MCF 10A (cell line): ENCODE measurements around the gene KIF5A. TPM values are rescaled to one million over a fixed set of nuclear protein-coding genes. Genes with fewer than 3 reads are reported as not detected.

ENCODE experiments used
- BruUV-seq: library from RNA; stranded (reverse); fragments of 400-500 nt; replicated peaks from 2 replicates; lab custom pipeline; 2021; lab: Mats Ljungman, UMichigan
- CTCF ChIA-PET: fragments of 300-600 bp; sonication (Branson Sonifier 250); formaldehyde crosslinking; extraction: SDS; loops from one replicate; lab custom pipeline; 2021; ENCODE audit warnings: antibody characterized with exemption, inconsistent platforms; lab: Yijun Ruan, JAX
- POLR2A ChIA-PET: fragments of 300-600, 350-650 bp; sonication (Branson Sonifier 250); formaldehyde crosslinking; extraction: SDS; loops from one replicate; lab custom pipeline; 2020; ENCODE audit warnings: antibody characterized with exemption, inconsistent platforms; lab: Yijun Ruan, JAX
- DNase-seq: peaks from one replicate; pipeline ENCODE4 v3.0.0-alpha.2; 2018; ENCODE audit not compliant: unreplicated experiment
- H3K27ac Mint-ChIP-seq: one replicate; pipeline ENCODE4 v1.8.0; 2022; ENCODE audit warnings: mild to moderate bottlenecking, low read depth, mixed read lengths; ENCODE audit not compliant: unreplicated experiment
- H3K27me3 Mint-ChIP-seq: one replicate; pipeline ENCODE4 v1.8.0; 2022; ENCODE audit warnings: mixed read lengths; ENCODE audit not compliant: insufficient read depth, unreplicated experiment
- H3K36me3 Mint-ChIP-seq: one replicate; pipeline ENCODE4 v1.8.0; 2022; ENCODE audit warnings: mild to moderate bottlenecking, moderate library complexity, mixed read lengths; ENCODE audit not compliant: insufficient read depth, unreplicated experiment
- H3K4me1 Mint-ChIP-seq: one replicate; pipeline ENCODE4 v1.8.0; 2022; ENCODE audit warnings: mixed read lengths; ENCODE audit not compliant: insufficient read depth, unreplicated experiment
- H3K4me3 Mint-ChIP-seq: one replicate; pipeline ENCODE4 v1.8.0; 2022; ENCODE audit warnings: mild to moderate bottlenecking, moderate library complexity, mixed read lengths; ENCODE audit not compliant: unreplicated experiment
- H3K9me3 Mint-ChIP-seq: one replicate; pipeline ENCODE4 v1.8.0; 2022; ENCODE audit warnings: mixed read lengths; ENCODE audit not compliant: unreplicated experiment
- CTCF ChIP-seq: fragments of 200-600 bp; IDR thresholded peaks from one replicate; pipeline ENCODE4 v1.8.0; 2022; ENCODE audit warnings: antibody characterized with exemption, mild to moderate bottlenecking; ENCODE audit not compliant: unreplicated experiment
- intact Hi-C: fragments of 100-400 bp; cut with micrococcal nuclease; formaldehyde crosslinking; loops from 2 replicates; pipeline ENCODE4 v1.14.1; 2022
- total RNA-seq: library from RNA; stranded (reverse); gene quantifications from 2 replicates; pipeline ENCODE4 v1.2.3, GENCODE V29; 2022

KIF5A gene
- total RNA-seq, 1 experiment from 2014 or later: 0.56 TPM

GRCh38 chr12:57579677-57580465, 30.0 kb downstream of the KIF5A start:
- Mint-ChIP-seq H3K27ac (no peak overlapping the region), H3K4me1 (no peaks in the 10 kb centered on the region), H3K36me3 (no peaks in the 10 kb centered on the region), H3K27me3 (no peaks in the 10 kb centered on the region), H3K9me3 (no peaks in the 10 kb centered on the region), H3K4me3 (no peak overlapping the region)
- TF ChIP-seq CTCF: no peak
- intact Hi-C loops: no loop called here
- CTCF ChIA-PET: interaction anchor here (1.9 to 7.5 kb wide), 2 partner anchors 41 to 53 kb away, joined by 19 to 72 read pairs; partner anchors contain the start of gene B4GALNT1
- DNase-seq: no peak
- POLR2A ChIA-PET: no interaction called here
- no TSS peak for BruUV-seq

GRCh38 chr12:57580466-57580795, 30.6 kb downstream of the KIF5A start:
- no peaks in the 10 kb centered on the region for H3K4me1 Mint-ChIP-seq
- no peak for TF ChIP-seq CTCF
- no TSS peak for BruUV-seq
- ChIA-PET POLR2A (interaction anchor here (1.4 kb wide), 1 partner anchor 10 kb away, joined by 3 read pairs; the partner anchor contains the start of gene PIP4K2C), CTCF (interaction anchor here (0.6 to 7.5 kb wide), 6 partner anchors 41 to 199 kb away, joined by 3 to 72 read pairs (median 8); partner anchors contain the start of gene B4GALNT1)
- H3K4me3 Mint-ChIP-seq: no peak overlapping the region
- H3K27me3 Mint-ChIP-seq: no peaks in the 10 kb centered on the region
- DNase-seq: no peak
- H3K27ac Mint-ChIP-seq: no peak overlapping the region
- no peaks in the 10 kb centered on the region for H3K36me3 Mint-ChIP-seq
- intact Hi-C loops: no loop called here
- H3K9me3 Mint-ChIP-seq: no peaks in the 10 kb centered on the region

GRCh38 chr12:57581802-57582201, 32.0 kb downstream of the KIF5A start:
- CTCF ChIA-PET: interaction anchor here (0.6 to 7.5 kb wide), 20 partner anchors 9 to 1886 kb away, joined by 3 to 72 read pairs (median 10); partner anchors contain the start of genes B4GALNT1, DTX3 and OS9
- Mint-ChIP-seq H3K27me3 (no peaks in the 10 kb centered on the region), H3K9me3 (no peaks in the 10 kb centered on the region), H3K4me1 (no peaks in the 10 kb centered on the region), H3K27ac (no peak overlapping the region), H3K4me3 (no peak overlapping the region), H3K36me3 (no peaks in the 10 kb centered on the region)
- intact Hi-C loops: loop anchor here (2.0 kb wide), 1 partner anchor 155 kb away; no protein-coding TSS in a partner anchor
- no TSS peak for BruUV-seq
- POLR2A ChIA-PET: interaction anchor here (1.4 kb wide), 1 partner anchor 9 kb away, joined by 3 read pairs; the partner anchor contains the start of gene PIP4K2C
- no peak for TF ChIP-seq CTCF
- DNase-seq: no peak

- BruUV-seq: no TSS peak
- Mint-ChIP-seq H3K27me3 (no peaks in the 10 kb centered on the region), H3K4me1 (no peaks in the 10 kb centered on the region), H3K36me3 (no peaks in the 10 kb centered on the region), H3K27ac (no peak overlapping the region), H3K9me3 (no peaks in the 10 kb centered on the region), H3K4me3 (no peak overlapping the region)
- ChIA-PET CTCF (interaction anchor here (0.6 to 7.5 kb wide), 38 partner anchors 9 to 283 kb away, joined by 3 to 72 read pairs (median 6); partner anchors contain the start of genes B4GALNT1, DCTN2, DTX3 and KIF5A), POLR2A (interaction anchor here (2.3 kb wide), 1 partner anchor 10 kb away, joined by 10 read pairs; the partner anchor contains the start of gene PIP4K2C)
- TF ChIP-seq CTCF: no peak
- no peak for DNase-seq
- intact Hi-C loops: loop anchor here (2.0 kb wide), 1 partner anchor 154 kb away; no protein-coding TSS in a partner anchor
Observed at GRCh38 chr12:57582440-57582839, 32.6 kb downstream of the KIF5A start.
